D721Med (cell line): ENCODE data around the gene DCP1B.

Source experiments
- DNase-seq: peaks from one replicate; pipeline ENCODE4 v3.0.0; 2011; ENCODE audit warnings: low spot score; ENCODE audit not compliant: insufficient read length
- FAIRE-seq: peaks from 2 replicates; lab custom pipeline; 2011; peaks lifted over from hg19 to GRCh38; lab: Jason Lieb, UNC
- CTCF ChIP-seq: IDR thresholded peaks from 2 replicates; pipeline ENCODE4 v1.5.1; 2012; ENCODE audit warnings: mild to moderate bottlenecking, control low read depth; ENCODE audit not compliant: insufficient read depth; ENCODE audit errors: missing control alignments

The DCP1B gene

DNA sequence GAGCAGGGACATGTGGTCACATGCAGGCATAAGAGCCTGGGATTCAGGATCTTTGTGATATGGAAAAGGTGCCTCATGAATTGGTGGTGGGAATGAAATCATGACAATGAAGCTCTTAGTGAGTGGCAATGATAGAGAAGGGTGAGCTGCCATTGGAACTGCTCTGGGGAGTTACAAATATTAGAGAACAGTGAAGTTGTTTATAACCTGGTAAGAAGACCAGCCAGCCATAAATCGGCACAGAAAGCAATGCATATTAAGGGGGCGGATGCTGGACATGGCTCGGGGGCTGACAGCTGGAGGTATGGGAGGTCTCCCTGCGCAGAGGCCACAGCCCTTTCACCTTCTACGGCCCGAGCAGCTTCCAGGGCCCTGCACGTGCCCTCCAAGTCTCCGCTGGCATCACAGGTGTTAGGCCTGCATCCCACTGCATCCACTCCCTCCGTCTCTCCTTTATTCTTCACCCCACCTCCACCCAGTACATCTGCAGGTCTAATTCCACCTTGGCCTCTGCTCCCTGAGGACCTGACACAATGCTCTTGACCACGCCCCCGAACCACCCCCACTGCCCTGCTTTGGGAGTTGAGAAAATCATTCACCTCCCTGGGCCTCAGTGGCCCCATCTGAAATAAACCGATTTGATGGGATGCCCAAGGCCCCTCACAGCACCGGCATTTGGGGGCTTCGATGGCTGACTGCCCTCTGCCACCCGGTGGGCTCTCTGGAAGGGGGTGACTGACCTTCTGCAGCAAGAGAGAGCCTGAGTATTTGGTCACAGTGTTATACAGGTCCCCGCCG lies 89.9 kb downstream of the DCP1B start:
- FAIRE-seq (no peak), DNase-seq (no peak)
- TF ChIP-seq CTCF, result no peak

DNA sequence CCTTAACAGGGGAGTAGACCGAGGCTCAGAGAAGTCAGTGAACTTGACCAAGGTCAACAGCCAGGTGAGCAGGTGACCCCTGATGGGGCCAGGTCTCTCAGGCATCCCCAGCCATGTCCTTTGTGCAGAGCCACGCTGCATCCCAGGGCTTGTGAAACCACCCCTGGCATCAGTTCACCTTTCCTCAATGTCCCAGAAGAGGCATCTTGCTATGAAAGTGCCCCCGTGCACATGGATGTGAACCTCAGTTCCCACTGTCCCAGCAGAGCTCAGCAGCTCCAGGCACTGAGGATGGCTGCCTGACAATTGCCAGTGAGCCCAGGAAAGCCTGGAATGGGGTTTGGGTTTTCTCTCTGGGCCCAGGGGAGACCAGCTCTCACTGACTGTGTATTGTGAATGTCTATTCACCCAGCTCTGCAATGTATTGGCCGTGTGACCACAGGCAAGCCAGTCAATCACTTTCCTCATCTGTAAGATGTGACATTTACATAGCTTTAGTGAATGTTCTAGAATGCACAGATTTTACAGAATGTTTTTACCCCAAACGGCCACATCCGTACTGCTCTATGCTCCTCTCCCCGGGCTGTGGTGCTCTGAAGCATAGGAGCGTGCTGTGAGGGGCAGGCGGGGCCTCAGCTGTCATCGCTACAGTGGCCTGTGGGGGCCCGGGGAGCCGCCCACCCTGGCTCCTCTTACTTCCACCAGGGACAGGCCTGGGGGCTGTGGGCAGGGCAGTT lies 90.7 kb downstream of the DCP1B start:
- no peak for TF ChIP-seq CTCF
- FAIRE-seq (no peak), DNase-seq (no peak)

- no peak for TF ChIP-seq CTCF
- DNase-seq (no peak), FAIRE-seq (no peak)
Observed at GRCh38 chr12:1912580-1913376, 91.5 kb downstream of the DCP1B start.

- FAIRE-seq (no peak), DNase-seq (no peak)
- no peak for TF ChIP-seq CTCF
Observed at GRCh38 chr12:1911598-1912575, 92.4 kb downstream of the DCP1B start.

DNA sequence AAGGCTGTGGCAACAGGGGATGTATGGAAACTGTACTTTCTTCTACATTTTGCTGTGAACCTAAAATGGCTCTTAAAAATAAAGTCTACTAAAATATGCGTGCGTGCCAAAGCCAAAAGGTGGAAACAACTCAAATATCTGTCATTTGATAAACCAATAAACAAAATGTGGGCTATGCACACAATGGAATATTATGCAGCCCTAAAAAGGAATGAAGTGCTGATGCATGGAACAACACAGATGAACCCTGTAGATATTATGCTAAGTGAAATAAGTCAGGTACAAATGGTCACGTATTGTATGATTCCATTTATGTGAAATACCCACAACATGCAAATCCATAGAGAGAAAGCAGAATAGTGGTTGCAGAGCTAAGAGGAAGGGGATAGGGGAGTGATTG lies 93.8 kb downstream of the DCP1B start:
- no peak for DNase-seq
- FAIRE-seq, result no peak
- TF ChIP-seq CTCF, result no peak

- no peak for DNase-seq
- no peak for FAIRE-seq
- no peak for TF ChIP-seq CTCF
Observed at GRCh38 chr12:1908758-1909157, 95.5 kb downstream of the DCP1B start.
